MCF 10A (cell line): ENCODE data around the gene PSMD9. TPM values are rescaled to one million over a fixed set of nuclear protein-coding genes. Genes with fewer than 3 reads are reported as not detected.
A peak's percentile ranks its signal among the peaks of the same experiment; 100 is the strongest.

ENCODE experiments used
- BruUV-seq: library from RNA; stranded (reverse); fragments of 400-500 nt; replicated peaks from 2 replicates; lab custom pipeline; 2021; lab: Mats Ljungman, UMichigan
- CTCF ChIA-PET: fragments of 300-600 bp; sonication (Branson Sonifier 250); formaldehyde crosslinking; extraction: SDS; loops from one replicate; lab custom pipeline; 2021; ENCODE audit warnings: antibody characterized with exemption, inconsistent platforms; lab: Yijun Ruan, JAX
- POLR2A ChIA-PET: fragments of 300-600, 350-650 bp; sonication (Branson Sonifier 250); formaldehyde crosslinking; extraction: SDS; loops from one replicate; lab custom pipeline; 2020; ENCODE audit warnings: antibody characterized with exemption, inconsistent platforms; lab: Yijun Ruan, JAX
- DNase-seq: peaks from one replicate; pipeline ENCODE4 v3.0.0-alpha.2; 2018; ENCODE audit not compliant: unreplicated experiment
- H3K27ac Mint-ChIP-seq: one replicate; pipeline ENCODE4 v1.8.0; 2022; ENCODE audit warnings: mild to moderate bottlenecking, low read depth, mixed read lengths; ENCODE audit not compliant: unreplicated experiment
- H3K27me3 Mint-ChIP-seq: one replicate; pipeline ENCODE4 v1.8.0; 2022; ENCODE audit warnings: mixed read lengths; ENCODE audit not compliant: insufficient read depth, unreplicated experiment
- H3K36me3 Mint-ChIP-seq: one replicate; pipeline ENCODE4 v1.8.0; 2022; ENCODE audit warnings: mild to moderate bottlenecking, moderate library complexity, mixed read lengths; ENCODE audit not compliant: insufficient read depth, unreplicated experiment
- H3K4me1 Mint-ChIP-seq: one replicate; pipeline ENCODE4 v1.8.0; 2022; ENCODE audit warnings: mixed read lengths; ENCODE audit not compliant: insufficient read depth, unreplicated experiment
- H3K4me3 Mint-ChIP-seq: one replicate; pipeline ENCODE4 v1.8.0; 2022; ENCODE audit warnings: mild to moderate bottlenecking, moderate library complexity, mixed read lengths; ENCODE audit not compliant: unreplicated experiment
- H3K9me3 Mint-ChIP-seq: one replicate; pipeline ENCODE4 v1.8.0; 2022; ENCODE audit warnings: mixed read lengths; ENCODE audit not compliant: unreplicated experiment
- intact Hi-C: fragments of 100-400 bp; cut with micrococcal nuclease; formaldehyde crosslinking; loops from 2 replicates; pipeline ENCODE4 v1.14.1; 2022
- total RNA-seq: library from RNA; stranded (reverse); gene quantifications from 2 replicates; pipeline ENCODE4 v1.2.3, GENCODE V29; 2022
- TF ChIP-seq, protein P1 (sequence below): fragments of 200-600 bp; IDR thresholded peaks from one replicate; pipeline ENCODE4 v1.8.0; 2022; ENCODE audit warnings: antibody characterized with exemption, mild to moderate bottlenecking; ENCODE audit not compliant: unreplicated experiment

The PSMD9 gene
- total RNA-seq, 1 experiment from 2014 or later, result 96.3 TPM

DNA sequence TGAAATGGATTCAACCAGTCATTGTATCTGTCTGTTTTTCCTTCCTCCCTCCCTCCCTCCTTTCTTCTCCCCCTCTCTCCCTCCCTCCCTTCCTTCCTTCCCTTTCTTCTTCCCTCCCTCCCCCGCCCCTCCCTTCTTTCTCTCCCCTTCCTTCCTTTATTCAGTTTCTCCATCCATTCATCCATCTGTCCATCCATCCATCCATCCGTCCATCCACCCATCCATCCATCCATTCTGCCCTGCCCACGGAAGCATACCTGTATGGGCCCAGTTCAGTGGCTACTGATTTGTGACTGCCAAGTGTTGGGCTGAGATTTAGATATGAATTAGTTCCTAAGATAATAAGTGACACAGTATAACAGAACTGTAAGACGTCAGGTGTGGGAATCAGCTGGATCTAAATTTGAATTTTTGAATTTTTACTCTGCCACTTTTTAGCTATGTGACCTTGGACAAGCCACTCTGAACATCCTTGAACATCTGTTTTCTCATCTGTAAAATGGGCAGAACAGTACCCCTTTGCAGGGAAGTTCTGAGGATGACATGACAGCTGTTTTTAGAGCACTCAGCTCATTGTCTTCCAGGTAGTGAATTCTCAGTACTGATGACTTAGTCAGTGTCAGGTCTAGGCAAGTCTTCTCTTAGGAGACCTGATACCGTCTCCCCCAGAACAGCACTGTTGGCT lies 72.7 kb downstream of the PSMD9 start:
- no TSS peak for BruUV-seq
- Mint-ChIP-seq H3K27me3 (no peaks in the 10 kb centered on the region), H3K36me3 (peaks cover 52% of the 10 kb centered on the region), H3K9me3 (no peaks in the 10 kb centered on the region), H3K27ac (no peak overlapping the region), H3K4me1 (no peaks in the 10 kb centered on the region), H3K4me3 (no peak overlapping the region)
- intact Hi-C loops, result no loop called here
- no peak for DNase-seq
- POLR2A ChIA-PET, result interaction anchor here (2.3 kb wide), 1 partner anchor 31 kb away, joined by 7 read pairs; no protein-coding TSS in a partner anchor
- TF ChIP-seq, protein P1, sequence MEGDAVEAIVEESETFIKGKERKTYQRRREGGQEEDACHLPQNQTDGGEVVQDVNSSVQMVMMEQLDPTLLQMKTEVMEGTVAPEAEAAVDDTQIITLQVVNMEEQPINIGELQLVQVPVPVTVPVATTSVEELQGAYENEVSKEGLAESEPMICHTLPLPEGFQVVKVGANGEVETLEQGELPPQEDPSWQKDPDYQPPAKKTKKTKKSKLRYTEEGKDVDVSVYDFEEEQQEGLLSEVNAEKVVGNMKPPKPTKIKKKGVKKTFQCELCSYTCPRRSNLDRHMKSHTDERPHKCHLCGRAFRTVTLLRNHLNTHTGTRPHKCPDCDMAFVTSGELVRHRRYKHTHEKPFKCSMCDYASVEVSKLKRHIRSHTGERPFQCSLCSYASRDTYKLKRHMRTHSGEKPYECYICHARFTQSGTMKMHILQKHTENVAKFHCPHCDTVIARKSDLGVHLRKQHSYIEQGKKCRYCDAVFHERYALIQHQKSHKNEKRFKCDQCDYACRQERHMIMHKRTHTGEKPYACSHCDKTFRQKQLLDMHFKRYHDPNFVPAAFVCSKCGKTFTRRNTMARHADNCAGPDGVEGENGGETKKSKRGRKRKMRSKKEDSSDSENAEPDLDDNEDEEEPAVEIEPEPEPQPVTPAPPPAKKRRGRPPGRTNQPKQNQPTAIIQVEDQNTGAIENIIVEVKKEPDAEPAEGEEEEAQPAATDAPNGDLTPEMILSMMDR, result no peak
- CTCF ChIA-PET, result interaction anchor here (0.5 to 0.6 kb wide), 2 partner anchors 120 to 279 kb away, joined by 3 read pairs; no protein-coding TSS in a partner anchor

DNA sequence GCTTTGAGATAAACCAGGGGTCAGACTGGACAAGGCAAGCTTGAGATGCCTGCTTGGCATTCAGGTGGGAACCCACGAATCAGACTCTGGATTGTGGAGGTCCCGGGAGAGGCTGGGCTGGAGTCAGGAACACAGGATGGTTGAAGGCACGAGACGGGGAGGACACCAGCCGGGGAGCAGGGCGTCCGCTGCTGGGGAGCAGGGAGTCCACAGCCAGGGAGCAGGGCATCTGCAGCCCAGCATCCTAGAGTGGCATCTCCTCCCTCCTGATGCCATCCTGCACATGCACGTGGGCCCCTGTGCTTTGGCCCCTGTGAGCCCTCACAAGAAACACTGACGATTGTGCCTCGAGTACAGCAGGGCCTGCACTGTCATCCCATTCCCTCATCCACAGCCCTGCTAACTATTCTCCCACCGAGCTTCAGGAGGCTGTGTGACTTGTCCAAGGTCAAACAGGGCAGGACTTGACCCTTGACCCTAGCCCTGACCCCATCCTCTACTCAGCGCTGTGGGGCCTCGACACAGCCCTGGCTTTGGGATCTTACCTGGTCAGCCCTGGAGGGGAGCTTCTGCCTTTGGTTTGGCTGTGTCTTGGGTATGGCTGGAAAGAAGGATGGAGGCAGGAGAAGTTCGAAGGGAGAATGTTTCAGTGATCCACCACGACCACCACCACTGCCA lies 74.9 kb downstream of the PSMD9 start:
- BruUV-seq, result no TSS peak
- Mint-ChIP-seq H3K4me1 (no peaks in the 10 kb centered on the region), H3K9me3 (no peaks in the 10 kb centered on the region), H3K4me3 (no peak overlapping the region), H3K27me3 (no peaks in the 10 kb centered on the region), H3K27ac (peak overlapping the region; percentile 61), H3K36me3 (peaks cover 57% of the 10 kb centered on the region)
- CTCF ChIA-PET, result interaction anchor here (0.7 kb wide), 1 partner anchor 497 kb away, joined by 3 read pairs; no protein-coding TSS in a partner anchor
- intact Hi-C loops, result no loop called here
- no peak for DNase-seq
- POLR2A ChIA-PET, result interaction anchor here (0.6 to 1.1 kb wide), 2 partner anchors 28 to 702 kb away, joined by 3 read pairs; no protein-coding TSS in a partner anchor
- TF ChIP-seq, protein P1, result no peak

DNA sequence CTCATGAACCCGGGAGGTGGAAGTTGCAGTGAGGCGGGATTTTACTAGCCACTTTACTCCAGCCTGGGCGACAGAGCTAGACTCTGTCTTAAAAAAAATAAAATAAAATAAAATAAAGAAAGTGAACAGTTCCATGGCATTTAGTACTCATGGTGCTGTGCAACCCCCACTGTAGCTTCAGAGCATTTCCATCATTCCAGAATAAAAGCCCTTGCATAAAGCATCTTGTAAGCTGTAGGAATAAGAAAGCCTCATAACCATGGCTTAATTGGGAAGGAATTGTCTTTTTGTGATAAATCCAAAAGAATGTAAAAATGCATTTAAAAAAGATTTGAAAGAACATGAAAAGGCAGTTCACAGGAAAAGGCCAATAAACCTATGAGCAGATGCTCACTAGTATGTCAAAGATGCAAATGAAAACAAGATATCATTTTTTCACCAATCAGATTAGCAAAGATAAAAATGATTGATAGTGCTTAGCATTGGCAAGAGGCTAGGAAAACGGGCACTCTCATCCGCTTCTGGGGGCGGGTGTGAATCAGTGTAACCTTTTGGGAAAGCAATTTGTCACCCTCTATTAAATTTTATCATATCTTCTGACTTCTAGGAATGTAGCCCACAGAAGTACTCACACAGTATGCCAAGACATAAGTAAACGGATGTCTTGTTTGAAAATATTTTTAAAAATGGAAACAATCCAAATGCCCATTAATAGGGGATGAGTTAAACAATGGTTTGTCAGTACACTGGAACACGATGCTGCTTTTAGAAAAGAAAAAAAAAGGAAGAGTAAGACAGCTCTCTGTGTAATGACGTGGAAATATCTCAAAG lies 76.4 kb downstream of the PSMD9 start:
- intact Hi-C loops, result no loop called here
- no peaks in the 10 kb centered on the region for H3K9me3 Mint-ChIP-seq
- TF ChIP-seq, protein P1, result no peak
- DNase-seq, result peak; percentile 20
- no peak overlapping the region for H3K27ac Mint-ChIP-seq
- ChIA-PET POLR2A (interaction anchor here (0.6 to 1.1 kb wide), 2 partner anchors 27 to 450 kb away, joined by 3 read pairs; no protein-coding TSS in a partner anchor), CTCF (interaction anchor here (0.6 to 0.9 kb wide), 2 partner anchors 42 to 71 kb away, joined by 3 to 5 read pairs; no protein-coding TSS in a partner anchor)
- peaks cover 53% of the 10 kb centered on the region for H3K36me3 Mint-ChIP-seq
- H3K27me3 Mint-ChIP-seq, result no peaks in the 10 kb centered on the region
- no TSS peak for BruUV-seq
- H3K4me3 Mint-ChIP-seq, result no peak overlapping the region
- no peaks in the 10 kb centered on the region for H3K4me1 Mint-ChIP-seq
